IPS-15b (cell line): ENCODE results near the gene NPAS2.

ENCODE experiments used
- H3K27me3 ChIP-seq: one replicate; pipeline ENCODE4 v1.6.1; 2013; ENCODE audit warnings: low read length; ENCODE audit not compliant: control insufficient read depth, insufficient read depth
- H3K36me3 ChIP-seq: one replicate; pipeline ENCODE4 v1.6.1; 2013; ENCODE audit warnings: low read length; ENCODE audit not compliant: control insufficient read depth, insufficient read depth
- H3K4me1 ChIP-seq: one replicate; pipeline ENCODE4 v1.6.1; 2013; ENCODE audit warnings: mild to moderate bottlenecking, low read length; ENCODE audit not compliant: control insufficient read depth, insufficient read depth
- H3K4me3 ChIP-seq: one replicate; pipeline ENCODE4 v1.5.1; 2013; ENCODE audit warnings: low read depth, low read length
- H3K9ac ChIP-seq: one replicate; pipeline ENCODE4 v1.6.1; 2013; ENCODE audit warnings: low read depth, mild to moderate bottlenecking, low read length
- H3K9me3 ChIP-seq: one replicate; pipeline ENCODE4 v1.6.1; 2013; ENCODE audit warnings: mild to moderate bottlenecking, low read length; ENCODE audit not compliant: control insufficient read depth, insufficient read depth

The NPAS2 gene

DNA sequence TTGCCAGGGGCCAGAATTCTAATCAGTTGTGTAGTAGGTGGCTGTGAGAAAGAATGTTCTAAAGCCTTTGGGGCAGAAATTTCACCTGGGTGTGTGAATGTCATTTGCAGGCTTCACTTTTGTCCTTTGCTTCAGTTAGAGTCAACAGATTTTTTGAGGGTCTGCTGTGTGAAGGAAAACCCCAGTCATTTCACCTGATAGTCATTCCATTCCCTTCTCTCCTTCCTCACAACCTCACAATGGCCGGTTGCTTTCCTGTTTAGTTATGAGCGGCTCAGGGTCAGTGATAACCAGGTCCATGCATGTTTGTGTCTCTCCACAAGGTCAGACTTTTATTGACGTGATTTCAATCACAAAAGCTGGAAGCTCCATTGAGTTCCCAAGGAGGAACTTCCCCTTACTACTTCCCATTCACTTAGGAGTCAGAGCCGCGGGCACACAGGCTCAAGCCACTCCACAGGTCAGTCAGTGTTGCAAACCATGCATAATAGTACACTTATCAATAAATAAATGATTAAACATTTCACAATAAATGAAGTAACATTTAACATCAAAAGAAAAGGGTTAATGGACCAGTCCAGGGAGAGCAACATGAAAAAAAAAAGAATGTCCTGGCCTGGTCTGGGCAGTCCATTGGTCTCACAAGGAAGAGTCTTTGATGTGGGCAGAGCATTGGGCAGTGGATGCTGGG lies 74.3 kb downstream of the NPAS2 start:
- H3K4me3 ChIP-seq, result no peak overlapping the region
- H3K4me1 ChIP-seq, result no peaks in the 10 kb centered on the region
- H3K27me3 ChIP-seq, result no peaks in the 10 kb centered on the region
- no peaks in the 10 kb centered on the region for H3K36me3 ChIP-seq
- no peaks in the 10 kb centered on the region for H3K9me3 ChIP-seq
- H3K9ac ChIP-seq, result no peak overlapping the region

DNA sequence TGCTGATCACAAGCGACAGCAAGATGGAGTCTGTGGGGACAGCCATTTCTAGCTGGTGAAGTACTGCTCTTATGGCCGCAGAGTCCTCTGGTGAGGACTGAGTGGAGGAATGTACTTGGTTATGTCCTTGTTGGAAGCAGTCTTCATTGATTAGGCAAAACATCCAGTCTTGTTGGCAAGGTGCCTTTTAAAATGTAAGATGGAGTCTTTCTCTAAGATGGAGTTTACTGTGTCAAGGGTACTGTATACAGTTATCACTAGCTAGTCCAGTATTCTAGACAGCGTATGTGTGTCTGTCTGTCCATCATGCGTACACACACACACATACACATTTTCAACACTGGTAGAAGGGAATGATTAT lies 74.8 kb downstream of the NPAS2 start:
- Histone ChIP-seq H3K4me3 (no peak overlapping the region), H3K9me3 (no peaks in the 10 kb centered on the region), H3K4me1 (no peaks in the 10 kb centered on the region), H3K9ac (no peak overlapping the region), H3K27me3 (no peaks in the 10 kb centered on the region), H3K36me3 (no peaks in the 10 kb centered on the region)

DNA sequence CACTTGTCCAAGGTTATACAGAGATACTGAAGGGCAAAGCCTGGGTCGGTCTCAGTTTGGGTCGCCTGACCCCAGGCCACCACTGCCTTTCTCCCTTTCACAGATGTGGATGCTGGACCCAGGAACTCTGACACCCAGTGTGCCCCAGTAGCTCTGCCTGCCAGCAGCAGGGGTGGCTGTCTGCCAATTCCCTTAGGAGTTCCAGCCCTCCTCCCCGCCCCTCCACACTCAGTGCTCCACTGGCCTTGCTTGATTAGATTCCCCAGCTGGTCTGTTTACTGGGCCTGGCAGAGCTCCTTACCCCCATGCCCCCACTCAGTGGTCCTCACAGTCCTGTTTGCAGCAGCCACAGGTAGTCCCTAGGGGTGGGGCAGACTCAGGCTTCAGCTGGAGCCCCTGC lies 75.5 kb downstream of the NPAS2 start:
- Histone ChIP-seq H3K27me3 (no peaks in the 10 kb centered on the region), H3K4me1 (no peaks in the 10 kb centered on the region), H3K9ac (no peak overlapping the region), H3K9me3 (no peaks in the 10 kb centered on the region), H3K4me3 (no peak overlapping the region), H3K36me3 (no peaks in the 10 kb centered on the region)

DNA sequence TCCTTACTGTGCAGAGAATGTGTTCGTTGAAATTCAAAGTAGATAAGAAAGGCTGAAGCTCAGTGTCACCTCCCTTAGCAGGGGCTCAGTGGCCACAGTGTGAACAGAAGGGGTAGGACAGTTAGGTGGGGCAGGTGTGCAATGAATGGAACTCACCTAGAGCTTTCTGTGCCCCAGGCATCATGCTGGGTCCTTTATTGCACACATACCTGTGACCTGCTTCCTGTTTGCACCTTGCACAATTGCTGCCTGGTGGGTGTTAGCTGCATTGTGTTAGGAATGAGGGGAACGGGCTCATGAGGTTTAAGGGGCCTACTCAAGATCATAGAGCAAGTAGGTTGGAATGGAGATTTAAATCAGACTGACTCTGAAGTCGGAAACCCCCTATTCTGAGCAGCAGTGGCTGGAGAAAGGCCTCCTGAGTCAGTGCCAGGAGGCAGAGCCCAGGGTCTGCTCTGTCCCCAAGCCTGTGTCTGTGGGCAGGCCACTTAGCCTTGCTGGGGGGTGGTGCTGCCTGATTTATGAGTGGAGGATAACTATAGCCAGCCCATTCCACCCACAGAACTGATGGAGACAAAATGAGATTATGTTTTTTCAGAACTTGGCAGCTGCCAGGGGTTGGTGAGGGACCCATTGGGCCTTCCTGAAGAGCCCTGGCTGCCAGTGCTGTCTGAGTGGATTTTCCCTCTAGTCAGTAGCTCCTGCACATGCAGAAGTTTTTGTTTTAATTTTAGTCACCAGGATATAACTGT lies 76.2 kb downstream of the NPAS2 start:
- Histone ChIP-seq H3K27me3 (no peaks in the 10 kb centered on the region), H3K4me3 (no peak overlapping the region), H3K36me3 (no peaks in the 10 kb centered on the region), H3K4me1 (no peaks in the 10 kb centered on the region), H3K9me3 (no peaks in the 10 kb centered on the region), H3K9ac (no peak overlapping the region)

DNA sequence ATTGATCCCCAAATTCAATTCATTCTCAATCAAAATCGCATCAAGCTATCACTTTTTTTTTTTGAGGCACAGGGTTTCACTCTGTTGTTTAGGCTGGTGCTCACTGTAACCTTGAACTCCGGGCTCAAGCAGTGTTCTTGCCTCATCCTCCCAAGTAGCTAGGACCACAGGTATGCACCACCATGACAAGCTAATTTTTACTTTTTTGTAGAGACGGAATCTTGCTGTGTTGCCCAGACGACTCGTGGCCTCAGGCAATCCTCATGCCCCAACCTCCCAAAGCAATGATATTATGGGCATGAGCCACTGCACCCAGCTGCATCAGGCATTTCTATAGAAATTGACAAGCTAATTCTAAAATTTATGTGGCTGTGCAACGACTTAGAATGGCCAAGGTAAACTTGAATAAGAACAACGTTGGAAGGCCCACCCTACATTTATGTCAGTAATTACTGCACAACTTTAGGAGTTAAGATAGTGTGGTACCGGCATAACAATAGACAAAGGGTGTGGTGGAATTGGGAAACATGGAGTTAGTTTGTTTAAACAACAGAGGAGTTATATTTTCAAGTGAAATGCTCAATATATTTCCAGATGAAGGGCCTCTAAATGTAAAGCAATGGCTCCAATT lies 78.2 kb downstream of the NPAS2 start:
- H3K4me1 ChIP-seq, result no peaks in the 10 kb centered on the region
- no peaks in the 10 kb centered on the region for H3K36me3 ChIP-seq
- H3K4me3 ChIP-seq, result no peak overlapping the region
- H3K27me3 ChIP-seq, result no peaks in the 10 kb centered on the region
- H3K9me3 ChIP-seq, result no peaks in the 10 kb centered on the region
- no peak overlapping the region for H3K9ac ChIP-seq

DNA sequence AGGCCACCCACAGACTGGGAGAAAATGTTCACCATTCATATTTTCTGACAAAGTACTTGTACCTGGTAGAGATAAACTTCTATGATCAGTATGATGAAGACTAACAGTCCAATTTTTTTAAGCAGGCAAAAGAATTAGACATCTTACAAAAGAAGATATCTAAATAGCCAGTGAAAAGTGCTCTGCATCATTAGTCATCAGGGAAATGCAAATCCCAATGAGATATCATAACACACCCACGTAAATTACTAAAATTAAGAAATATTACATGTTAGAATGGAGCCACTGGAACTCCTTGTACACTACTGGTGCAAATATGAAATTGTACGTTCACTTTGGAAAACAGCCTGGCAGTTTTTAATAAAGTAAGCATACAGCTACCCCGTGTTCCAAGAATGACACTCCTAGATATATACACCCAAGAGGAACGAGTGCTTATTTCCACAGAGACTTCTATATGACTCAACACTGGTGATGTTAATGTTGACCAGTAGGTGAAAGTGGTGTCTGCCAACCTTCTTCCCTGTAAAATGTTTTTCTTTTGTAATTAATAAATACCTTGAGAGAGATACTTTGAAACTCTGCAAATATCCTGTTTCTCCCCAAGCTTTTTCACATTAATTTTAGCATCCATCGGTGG lies 80.3 kb downstream of the NPAS2 start:
- Histone ChIP-seq H3K4me1 (no peaks in the 10 kb centered on the region), H3K4me3 (no peak overlapping the region), H3K9ac (no peak overlapping the region), H3K36me3 (no peaks in the 10 kb centered on the region), H3K9me3 (no peaks in the 10 kb centered on the region), H3K27me3 (no peaks in the 10 kb centered on the region)

DNA sequence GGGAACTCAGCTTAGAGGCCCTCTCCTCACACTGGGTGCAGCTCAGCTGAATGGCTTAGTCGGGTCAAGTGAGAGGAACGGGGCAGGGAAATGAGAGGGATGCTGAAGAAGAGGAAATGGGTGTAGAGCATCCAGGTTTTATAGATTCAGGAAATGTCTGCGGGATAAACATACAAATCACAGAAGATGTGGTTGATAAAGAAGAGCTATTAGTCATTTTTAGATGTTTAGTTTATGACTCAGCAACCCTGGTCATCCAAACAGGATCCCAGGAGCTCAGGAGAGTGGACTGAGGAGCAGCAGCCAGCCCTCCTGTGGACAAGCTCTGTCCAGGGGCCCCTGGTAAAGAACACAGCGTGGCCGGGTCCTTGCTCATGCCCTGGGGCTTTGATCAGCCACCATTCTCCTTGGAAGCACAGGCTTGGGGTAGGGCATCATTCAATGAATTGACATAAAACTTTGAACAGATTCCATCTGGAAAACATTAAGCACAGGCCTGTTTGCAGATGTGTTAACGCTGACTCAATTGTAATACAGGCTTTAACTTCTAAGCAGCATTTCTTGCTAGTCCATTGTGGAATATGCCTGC lies 83.0 kb downstream of the NPAS2 start:
- H3K9ac ChIP-seq, result no peak overlapping the region
- no peaks in the 10 kb centered on the region for H3K4me1 ChIP-seq
- H3K9me3 ChIP-seq, result no peaks in the 10 kb centered on the region
- no peaks in the 10 kb centered on the region for H3K27me3 ChIP-seq
- H3K4me3 ChIP-seq, result no peak overlapping the region
- H3K36me3 ChIP-seq, result no peaks in the 10 kb centered on the region

DNA sequence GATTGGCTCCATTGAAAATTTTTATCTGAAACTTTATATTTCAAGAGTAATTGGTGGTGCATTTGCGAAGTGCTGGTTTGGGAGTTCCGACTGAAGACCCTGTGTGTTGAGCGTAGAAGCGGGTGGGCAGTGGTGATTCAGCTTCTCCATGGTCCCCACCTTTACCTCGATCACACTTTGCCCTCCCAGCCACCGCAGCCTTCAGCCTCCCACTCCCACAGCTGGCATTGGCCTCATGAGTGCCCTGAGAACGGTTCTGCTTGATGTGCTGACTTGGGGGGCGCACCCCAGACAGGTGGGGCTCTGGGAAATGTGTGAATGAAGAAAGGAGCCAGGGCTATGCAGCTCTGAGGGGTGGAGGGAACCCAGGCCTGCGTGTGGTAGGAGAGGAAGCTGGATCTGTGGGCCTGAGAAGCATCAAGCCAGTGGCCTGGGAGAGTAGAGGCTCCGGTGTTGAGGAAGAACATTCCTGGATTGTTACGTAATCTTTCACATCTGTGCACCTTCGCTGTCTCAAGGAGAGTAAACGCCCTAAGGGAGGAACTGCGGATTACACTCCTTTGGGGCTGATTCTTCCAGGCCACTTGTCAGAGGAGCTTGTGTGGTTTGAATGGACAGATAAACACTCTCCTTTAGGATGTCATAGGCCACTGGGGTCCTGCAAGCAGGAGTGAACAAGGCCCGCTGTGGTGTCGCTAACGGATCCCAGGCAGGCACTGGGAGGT lies 83.8 kb downstream of the NPAS2 start:
- Histone ChIP-seq H3K36me3 (no peaks in the 10 kb centered on the region), H3K4me3 (no peak overlapping the region), H3K27me3 (no peaks in the 10 kb centered on the region), H3K9ac (no peak overlapping the region), H3K4me1 (no peaks in the 10 kb centered on the region), H3K9me3 (no peaks in the 10 kb centered on the region)

DNA sequence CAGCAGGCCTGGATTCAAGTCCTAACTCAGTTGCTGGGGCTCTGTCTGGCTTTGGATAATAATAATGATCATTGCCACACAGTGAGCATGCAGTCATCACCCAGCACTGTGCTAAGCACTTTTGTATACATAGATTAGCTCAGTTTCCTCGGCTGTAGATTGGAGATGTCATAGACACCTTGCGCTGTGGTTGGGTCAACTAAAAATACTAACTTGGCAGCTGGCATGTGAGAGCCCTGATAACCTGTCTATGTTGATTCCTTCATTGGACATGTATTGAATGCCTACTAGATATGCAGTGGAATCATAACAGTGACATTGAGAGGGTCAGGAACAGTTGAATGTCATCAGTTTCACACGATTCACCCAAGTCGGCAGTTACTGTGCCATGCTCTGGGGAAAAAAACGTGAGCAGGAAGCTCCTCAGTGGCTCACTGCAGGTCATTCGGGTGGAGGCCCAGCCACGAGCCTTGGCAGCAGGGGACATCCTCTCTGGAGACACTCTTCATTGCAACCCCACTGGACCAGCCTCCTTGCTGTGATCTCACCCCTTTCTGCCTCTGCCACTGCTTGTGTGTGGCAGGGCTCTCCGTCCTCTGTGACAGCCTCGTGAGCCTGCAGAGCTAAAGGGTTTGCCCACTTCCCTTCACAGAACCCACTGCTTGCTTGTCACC lies 85.3 kb downstream of the NPAS2 start:
- H3K4me1 ChIP-seq, result peaks cover 4% of the 10 kb centered on the region
- H3K9ac ChIP-seq, result no peak overlapping the region
- H3K9me3 ChIP-seq, result no peaks in the 10 kb centered on the region
- no peak overlapping the region for H3K4me3 ChIP-seq
- no peaks in the 10 kb centered on the region for H3K27me3 ChIP-seq
- H3K36me3 ChIP-seq, result no peaks in the 10 kb centered on the region

DNA sequence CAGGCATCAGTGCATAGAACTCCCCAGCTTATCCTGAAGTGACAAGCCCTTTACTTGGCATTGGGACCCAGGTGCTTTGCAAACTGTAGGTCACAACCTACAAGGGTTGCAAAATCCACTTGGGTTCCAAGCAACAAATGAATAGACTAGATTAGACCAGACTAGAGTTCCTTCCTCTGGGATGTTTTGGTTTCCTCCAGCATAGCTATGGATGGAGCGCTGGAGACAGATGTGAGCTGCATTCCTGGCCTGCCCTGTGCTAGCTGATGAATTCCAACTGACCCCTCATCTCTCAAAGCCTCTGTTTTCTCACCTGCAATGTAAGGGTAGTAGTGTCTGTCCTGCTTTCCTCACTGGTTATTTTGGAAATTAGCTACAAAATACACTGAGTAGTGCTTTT lies 86.2 kb downstream of the NPAS2 start:
- Histone ChIP-seq H3K27me3 (no peaks in the 10 kb centered on the region), H3K9me3 (no peaks in the 10 kb centered on the region), H3K36me3 (no peaks in the 10 kb centered on the region), H3K9ac (no peak overlapping the region), H3K4me1 (peaks cover 4% of the 10 kb centered on the region), H3K4me3 (no peak overlapping the region)

DNA sequence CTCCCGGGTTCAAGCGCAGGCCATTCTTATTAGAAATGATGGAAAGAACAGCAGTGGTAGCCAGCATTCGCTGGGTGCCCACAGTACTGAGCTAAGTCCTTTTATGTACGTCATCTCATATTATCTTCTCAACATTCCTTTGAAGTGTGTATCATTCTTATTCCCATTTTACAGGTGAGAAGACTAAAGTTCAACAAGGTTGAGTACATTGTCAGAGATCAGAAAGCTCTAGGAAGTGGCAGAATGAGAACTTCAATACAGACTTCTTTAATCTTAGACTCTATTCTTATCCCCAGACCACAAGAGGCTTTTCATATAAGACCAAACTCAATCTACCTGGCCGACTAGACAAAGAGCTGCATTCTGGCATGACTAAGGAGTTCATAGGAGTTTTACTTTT lies 86.7 kb downstream of the NPAS2 start:
- H3K4me3 ChIP-seq, result no peak overlapping the region
- H3K27me3 ChIP-seq, result no peaks in the 10 kb centered on the region
- peaks cover 4% of the 10 kb centered on the region for H3K4me1 ChIP-seq

More for the DNA sequence above, 86.7 kb downstream of the NPAS2 start:
- Histone ChIP-seq H3K9ac (no peak overlapping the region), H3K36me3 (no peaks in the 10 kb centered on the region), H3K9me3 (no peaks in the 10 kb centered on the region)
